ENCODE data around the gene DYRK1A.

DNA sequence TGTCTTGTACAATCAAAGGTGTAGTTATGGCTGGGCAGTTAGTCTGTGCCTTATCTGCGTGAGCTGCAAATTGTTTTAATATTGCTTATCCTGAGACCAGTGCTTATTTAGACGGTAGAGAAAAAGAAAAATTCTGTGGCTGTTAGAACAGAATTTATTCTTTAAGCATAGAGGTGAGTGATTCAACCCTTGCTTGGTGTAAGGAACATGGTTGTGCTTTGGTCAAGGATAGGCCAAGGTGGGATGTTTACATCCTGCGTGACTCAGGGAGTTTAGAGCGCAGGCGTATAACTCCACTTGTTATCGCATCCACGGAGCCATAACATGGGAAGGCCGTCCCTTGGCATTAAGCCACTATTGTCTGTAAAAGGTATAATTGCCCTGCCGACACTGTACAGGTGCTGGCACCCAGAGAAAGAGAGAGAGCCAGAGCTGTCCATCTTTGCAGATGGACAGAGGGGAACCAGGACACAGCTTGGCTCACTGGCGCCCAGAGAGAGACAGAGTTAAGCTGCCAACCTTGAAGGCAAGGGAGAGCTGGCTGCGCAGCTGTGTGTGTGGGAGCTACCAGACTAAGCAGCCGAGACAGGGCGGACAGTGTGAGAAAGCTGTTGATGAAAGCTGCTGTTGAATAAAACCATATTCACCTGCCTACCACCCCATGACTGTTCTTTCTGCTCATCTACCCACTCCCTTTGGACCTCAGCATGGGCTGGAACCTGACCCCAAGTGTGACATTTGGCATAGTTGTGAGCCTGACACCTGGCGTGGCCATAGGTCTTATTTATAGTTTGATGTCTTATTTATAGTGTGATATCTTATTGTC is 200.4 kb downstream of the DYRK1A start:
- TF ChIP-seq, protein P1, sequence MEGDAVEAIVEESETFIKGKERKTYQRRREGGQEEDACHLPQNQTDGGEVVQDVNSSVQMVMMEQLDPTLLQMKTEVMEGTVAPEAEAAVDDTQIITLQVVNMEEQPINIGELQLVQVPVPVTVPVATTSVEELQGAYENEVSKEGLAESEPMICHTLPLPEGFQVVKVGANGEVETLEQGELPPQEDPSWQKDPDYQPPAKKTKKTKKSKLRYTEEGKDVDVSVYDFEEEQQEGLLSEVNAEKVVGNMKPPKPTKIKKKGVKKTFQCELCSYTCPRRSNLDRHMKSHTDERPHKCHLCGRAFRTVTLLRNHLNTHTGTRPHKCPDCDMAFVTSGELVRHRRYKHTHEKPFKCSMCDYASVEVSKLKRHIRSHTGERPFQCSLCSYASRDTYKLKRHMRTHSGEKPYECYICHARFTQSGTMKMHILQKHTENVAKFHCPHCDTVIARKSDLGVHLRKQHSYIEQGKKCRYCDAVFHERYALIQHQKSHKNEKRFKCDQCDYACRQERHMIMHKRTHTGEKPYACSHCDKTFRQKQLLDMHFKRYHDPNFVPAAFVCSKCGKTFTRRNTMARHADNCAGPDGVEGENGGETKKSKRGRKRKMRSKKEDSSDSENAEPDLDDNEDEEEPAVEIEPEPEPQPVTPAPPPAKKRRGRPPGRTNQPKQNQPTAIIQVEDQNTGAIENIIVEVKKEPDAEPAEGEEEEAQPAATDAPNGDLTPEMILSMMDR (IDR thresholded peaks at IDR 0.05; ENCODE audit: insufficient read depth, low read length, poor library complexity, severe bottlenecking), result no peak
- TF ChIP-seq EZH2phosphoT487 (conservative IDR thresholded peaks at IDR 0.05; ENCODE audit: low read length), result no peak
